Kidney capillary endothelial cell (primary cell): ENCODE results near the gene MSI2.

Experiments
- DNase-seq: peaks from one replicate; pipeline ENCODE4 v3.0.0-alpha.2; 2018; ENCODE audit warnings: low spot score

The MSI2 gene

GRCh38 chr17:57665696-57666095 lies 409.4 kb downstream of the MSI2 start:
- DNase-seq: no peak

- no peak for DNase-seq
Measured at GRCh38 chr17:57666201-57666870, 410.0 kb downstream of the MSI2 start.

- DNase-seq: no peak
Measured at GRCh38 chr17:57666946-57667345, 410.6 kb downstream of the MSI2 start.

GRCh38 chr17:57667461-57667923 lies 411.2 kb downstream of the MSI2 start:
- no peak for DNase-seq

GRCh38 chr17:57668332-57668731 lies 412.0 kb downstream of the MSI2 start:
- DNase-seq: no peak

- no peak for DNase-seq
Measured at GRCh38 chr17:57669671-57670529, 413.6 kb downstream of the MSI2 start.

GRCh38 chr17:57670769-57671569 lies 414.6 kb downstream of the MSI2 start:
- no peak for DNase-seq

- DNase-seq: peak; percentile 50
Measured at GRCh38 chr17:57671667-57672632, 415.6 kb downstream of the MSI2 start.

- DNase-seq: no peak
Measured at GRCh38 chr17:57672971-57673370, 416.6 kb downstream of the MSI2 start.

GRCh38 chr17:57674894-57675293 lies 418.6 kb downstream of the MSI2 start:
- DNase-seq: no peak

- no peak for DNase-seq
Measured at GRCh38 chr17:57675427-57676387, 419.4 kb downstream of the MSI2 start.

GRCh38 chr17:57676543-57676942 lies 420.2 kb downstream of the MSI2 start:
- DNase-seq: no peak

- no peak for DNase-seq
Measured at GRCh38 chr17:57677301-57677700, 421.0 kb downstream of the MSI2 start.

- DNase-seq: no peak
Measured at GRCh38 chr17:57677858-57678257, 421.5 kb downstream of the MSI2 start.

GRCh38 chr17:57678393-57678792 lies 422.1 kb downstream of the MSI2 start:
- no peak for DNase-seq

- DNase-seq: no peak
Measured at GRCh38 chr17:57679356-57679755, 423.0 kb downstream of the MSI2 start.

- no peak for DNase-seq
Measured at GRCh38 chr17:57679906-57680695, 423.8 kb downstream of the MSI2 start.

- DNase-seq: no peak
Measured at GRCh38 chr17:57682701-57683100, 426.4 kb downstream of the MSI2 start.
